B cell (primary cell): ENCODE measurements around the gene LIN54. TPM values are rescaled to one million over a fixed set of nuclear protein-coding genes. Genes with fewer than 3 reads are reported as not detected.
"Not testable (repeated sequence)": the region's sequence is repeated elsewhere in the genome, so short reads cannot be mapped to it uniquely, and the experiment has no call there.

Experiments
- ATAC-seq: fragments of 200-7000 bp; cut with Tn5 transposase; one replicate; pipeline ENCODE4 v1.10.0; 2021; ENCODE audit warnings: low read depth, mild to moderate bottlenecking, moderate number of reproducible peaks, moderate library complexity
- CTCF ChIA-PET: fragments of 350-600 bp; sonication (Branson Sonifier 250); formaldehyde crosslinking; loops from one replicate; lab custom pipeline; 2021; ENCODE audit warnings: antibody characterized with exemption, inconsistent platforms; lab: Charles Lee
- POLR2A ChIA-PET: fragments of 350-600 bp; sonication (Branson Sonifier 250); formaldehyde crosslinking; loops from one replicate; lab custom pipeline; 2021; ENCODE audit warnings: antibody characterized with exemption; lab: Charles Lee
- DNase-seq: peaks from one replicate; pipeline ENCODE4 v3.0.0; 2013
- H2AFZ ChIP-seq: 2 replicates; pipeline ENCODE4 v1.6.1; 2012; ENCODE audit warnings: mild to moderate bottlenecking, low read depth, low read length; ENCODE audit not compliant: insufficient read depth, poor library complexity, severe bottlenecking
- H3K27ac ChIP-seq, 2 donors: 1 replicate in 1 of 2; 2 replicates in 1 of 2; pipeline ENCODE4 v1.5.1; 2012 to 2013; ENCODE audit warnings: low read length in 2 of 2, mild to moderate bottlenecking in 2 of 2, moderate library complexity in 1 of 2
- H3K27me3 ChIP-seq, 4 experiments: fragments of 200-600 bp in 1 of 4; sonication (generic) in 1 of 4; replicated peaks in 1 of 4; 1 replicate in 2 of 4; 2 replicates in 2 of 4; pipeline versions ENCODE4 v1.6.1 to v1.7.0; 2013 to 2016; ENCODE audit warnings: low read length in 3 of 4, mild to moderate bottlenecking in 2 of 4, mixed read lengths in 1 of 4, moderate library complexity in 1 of 4; ENCODE audit not compliant: insufficient read depth in 4 of 4, control insufficient read depth in 3 of 4; ENCODE audit errors: control extremely low read depth in 1 of 4
- H3K36me3 ChIP-seq, 2 experiments: replicated peaks in 1 of 2; 1 replicate in 1 of 2; 2 replicates in 1 of 2; pipeline versions ENCODE4 v1.6.1 to v1.7.1; 2013; ENCODE audit warnings: low read length in 1 of 2; ENCODE audit not compliant: insufficient read depth in 2 of 2, control insufficient read depth in 1 of 2; ENCODE audit errors: control extremely low read depth in 1 of 2, extremely low read depth in 1 of 2
- H3K4me1 ChIP-seq, 2 donors: fragments of 200-600 bp in 1 of 2; sonication (generic) in 1 of 2; 1 replicate in 1 of 2; 2 replicates in 1 of 2; pipeline versions ENCODE4 v1.5.1 to v1.6.1; 2013 to 2017; ENCODE audit warnings: low read length in 2 of 2; ENCODE audit not compliant: control insufficient read depth in 2 of 2, insufficient read depth in 2 of 2
- H3K4me2 ChIP-seq: replicated peaks from 2 replicates; pipeline ENCODE3; 2012; ENCODE audit warnings: mild to moderate bottlenecking, low read depth, low read length; ENCODE audit not compliant: poor library complexity, severe bottlenecking
- H3K4me3 ChIP-seq, 5 experiments: fragments of 200-600 bp in 1 of 5; sonication (generic) in 1 of 5; 1 replicate in 3 of 5; 2 replicates in 2 of 5; pipeline versions ENCODE4 v1.5.1 to v1.7.0; 2011 to 2016; ENCODE audit warnings: low read length in 4 of 5, mild to moderate bottlenecking in 4 of 5, low read depth in 2 of 5, control low read depth in 1 of 5, moderate library complexity in 1 of 5; ENCODE audit not compliant: insufficient read depth in 1 of 5; ENCODE audit errors: control extremely low read depth in 1 of 5, extremely low read depth in 1 of 5
- H3K79me2 ChIP-seq: fragments of 200-600 bp; sonication (generic); one replicate; pipeline ENCODE4 v1.6.0; 2016; ENCODE audit warnings: low read length; ENCODE audit not compliant: control insufficient read depth, insufficient read depth
- H3K9ac ChIP-seq: fragments of 200-600 bp; sonication (generic); 2 replicates; pipeline ENCODE4 v1.6.1; 2017; ENCODE audit warnings: mild to moderate bottlenecking, low read length, moderate library complexity
- H3K9me3 ChIP-seq, 3 donors: one replicate each; pipeline versions ENCODE4 v1.6.1 to v1.7.1; 2013; ENCODE audit warnings: low read length in 2 of 3; ENCODE audit not compliant: control insufficient read depth in 2 of 3, insufficient read depth in 1 of 3; ENCODE audit errors: control extremely low read depth in 1 of 3
- H4K20me1 ChIP-seq: 2 replicates; pipeline ENCODE4 v1.6.0; 2012; ENCODE audit warnings: mild to moderate bottlenecking, low read length; ENCODE audit not compliant: insufficient read depth, control insufficient read depth, poor library complexity, severe bottlenecking
- H3K27ac Mint-ChIP-seq: one replicate; pipeline ENCODE4 v1.8.0; 2021; ENCODE audit warnings: mixed read lengths
- H3K27me3 Mint-ChIP-seq: one replicate; pipeline ENCODE4 v1.8.0; 2021; ENCODE audit warnings: mixed read lengths
- H3K4me1 Mint-ChIP-seq: one replicate; pipeline ENCODE4 v1.8.0; 2021; ENCODE audit warnings: mixed read lengths
- H3K4me3 Mint-ChIP-seq: one replicate; pipeline ENCODE4 v1.8.0; 2021; ENCODE audit warnings: mixed read lengths
- H3K9me3 Mint-ChIP-seq: one replicate; pipeline ENCODE4 v1.8.0; 2022; ENCODE audit warnings: mixed read lengths; ENCODE audit not compliant: insufficient read depth
- EZH2 ChIP-seq: IDR thresholded peaks from 2 replicates; pipeline ENCODE4 v1.6.1; 2012; ENCODE audit warnings: borderline replicate concordance, low read depth, mild to moderate bottlenecking, moderate library complexity, low read length; ENCODE audit not compliant: insufficient read depth, poor library complexity, severe bottlenecking
- WGBS: methylation state at CpG from one replicate; pipeline ENCODE4 v1.1.5; 2013; ENCODE audit warnings: missing lambda C conversion rate; ENCODE audit not compliant: insufficient coverage; 5-methylcytosine and 5-hydroxymethylcytosine counted together
- intact Hi-C: fragments of 100-400 bp; cut with micrococcal nuclease; formaldehyde crosslinking; loops from one replicate; pipeline ENCODE4 v1.10.0; 2022
- polyA plus RNA-seq: library from polyadenylated mRNA; depleted of rRNA; stranded (reverse); fragments of >200 nt; gene quantifications from 2 replicates; pipeline ENCODE4 v1.2.3, GENCODE V29; 2012
- total RNA-seq, 2 donors: library from RNA; stranded (reverse); fragments of 120-200 nt in 1 of 2; gene quantifications; 1 replicate in 1 of 2; 2 replicates in 1 of 2; pipeline versions ENCODE4 v1.2.3 to v1.2.4, GENCODE V29; 2013 to 2022
- TF ChIP-seq, protein P1 (sequence below): fragments of 200-600 bp; IDR thresholded peaks from one replicate; pipeline ENCODE4 v1.8.0; 2022; ENCODE audit warnings: antibody characterized with exemption, mild to moderate bottlenecking

Gene LIN54
- total and polyA plus RNA-seq, 2 donors (not counting 1 experiment from before 2014, with no cell fraction given) = 3.8 to 19.2 TPM

DNA sequence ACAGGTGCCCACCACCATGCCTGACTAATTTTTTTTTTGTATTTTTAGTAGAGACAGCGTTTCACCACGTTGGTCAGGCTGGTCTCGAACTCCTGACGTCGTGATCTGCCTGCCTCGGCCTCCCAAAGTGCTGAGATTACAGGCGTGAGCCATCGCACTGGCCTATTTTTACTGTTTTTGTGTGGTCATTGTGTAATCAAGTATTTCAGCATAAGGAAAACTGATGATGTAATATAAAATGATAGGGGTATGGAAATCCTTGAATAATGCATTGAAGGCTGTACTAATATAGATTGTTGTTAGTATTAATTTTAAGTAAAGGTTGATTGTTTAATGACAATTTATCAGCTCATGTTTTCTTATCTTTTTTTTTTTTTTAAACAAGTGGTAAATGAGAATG lies 38.2 kb upstream of the LIN54 start:
- H3K27ac Mint-ChIP-seq, H3K4me1 ChIP-seq, H3K9ac ChIP-seq, H3K4me1 Mint-ChIP-seq, POLR2A ChIA-PET, H3K27me3 Mint-ChIP-seq, intact Hi-C loops, H4K20me1 ChIP-seq, DNase-seq, H3K9me3 ChIP-seq, H3K9me3 Mint-ChIP-seq, H3K4me3 Mint-ChIP-seq, H3K4me2 ChIP-seq, H2AFZ ChIP-seq, H3K27me3 ChIP-seq, H3K4me3 ChIP-seq, H3K27ac ChIP-seq, ATAC-seq: not testable (repeated sequence)
- whole genome bisulfite sequencing = 100% methylated on average over 2 of the region's 8 CpGs
- CTCF ChIA-PET = interaction anchor here (0.6 to 2.3 kb wide), 4 partner anchors 14 to 236 kb away, joined by 3 to 6 read pairs (median 4); partner anchors contain the start of genes COPS4 and COQ2
- peaks cover 5 to 26% of the 10 kb centered on the region in 2 experiments for H3K36me3 ChIP-seq
- H3K79me2 ChIP-seq = peaks cover 11% of the 10 kb centered on the region

DNA sequence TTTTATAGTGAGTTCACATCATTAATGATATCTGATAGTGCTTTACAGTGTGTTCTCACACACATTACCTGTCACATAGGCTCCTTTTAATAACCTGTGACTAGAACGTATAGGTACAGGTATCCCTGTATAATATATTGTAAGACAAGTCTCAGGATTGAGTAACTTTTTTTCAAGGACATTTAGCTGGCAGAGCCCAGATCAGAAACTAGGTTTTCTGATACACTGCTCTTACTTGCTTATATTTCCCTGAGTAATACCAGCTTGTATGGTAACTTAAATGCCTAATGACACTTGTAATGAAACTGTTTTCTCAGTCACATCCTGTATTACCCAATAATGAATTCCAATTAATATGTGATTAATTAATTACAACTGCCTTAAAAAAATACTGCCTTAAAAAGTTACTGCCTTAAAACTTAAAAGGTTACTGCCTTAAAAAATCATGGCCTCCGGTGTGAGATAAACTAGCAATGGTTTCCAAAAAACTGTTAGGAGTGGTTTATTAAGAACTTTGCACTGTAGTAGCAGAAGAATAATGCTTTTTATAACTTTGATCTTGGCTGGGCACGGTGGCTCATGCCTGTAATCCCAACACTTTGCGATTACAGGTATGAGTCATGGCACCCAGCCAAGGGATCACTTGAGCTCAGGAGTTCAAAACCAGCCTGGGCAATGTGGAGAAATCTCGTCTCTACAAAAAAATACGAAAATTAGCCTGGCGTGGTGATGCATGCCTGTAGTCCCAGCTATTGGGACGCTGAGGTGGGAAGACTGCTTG lies 36.3 kb upstream of the LIN54 start:
- H3K36me3 ChIP-seq = peaks cover 5 to 22% of the 10 kb centered on the region in 2 experiments
- no peak for ATAC-seq
- no peaks in the 10 kb centered on the region for H3K27me3 ChIP-seq
- peaks cover 9% of the 10 kb centered on the region for H4K20me1 ChIP-seq
- no peak overlapping the region for H3K27ac ChIP-seq
- no peak overlapping the region for H2AFZ ChIP-seq
- no peak overlapping the region for H3K27ac Mint-ChIP-seq
- peaks cover 28% of the 10 kb centered on the region for H3K79me2 ChIP-seq
- no peak overlapping the region for H3K4me3 ChIP-seq
- ChIA-PET CTCF (interaction anchor here (2.3 kb wide), 1 partner anchor 237 kb away, joined by 5 read pairs; the partner anchor contains the start of gene COQ2), POLR2A (interaction anchor here (0.7 kb wide), 1 partner anchor 12 kb away, joined by 4 read pairs; the partner anchor contains the start of gene COPS4)
- no peak for DNase-seq
- intact Hi-C loops = no loop called here
- H3K27me3 Mint-ChIP-seq = no peaks in the 10 kb centered on the region
- H3K9me3 Mint-ChIP-seq = no peaks in the 10 kb centered on the region
- no peak overlapping the region for H3K4me3 Mint-ChIP-seq
- 96% methylated on average over 4 of the region's 8 CpGs for WGBS
- peaks cover 8% of the 10 kb centered on the region for H3K4me1 Mint-ChIP-seq
- H3K4me2 ChIP-seq = no peak overlapping the region
- no peaks in the 10 kb centered on the region for H3K4me1 ChIP-seq
- TF ChIP-seq, protein P1, sequence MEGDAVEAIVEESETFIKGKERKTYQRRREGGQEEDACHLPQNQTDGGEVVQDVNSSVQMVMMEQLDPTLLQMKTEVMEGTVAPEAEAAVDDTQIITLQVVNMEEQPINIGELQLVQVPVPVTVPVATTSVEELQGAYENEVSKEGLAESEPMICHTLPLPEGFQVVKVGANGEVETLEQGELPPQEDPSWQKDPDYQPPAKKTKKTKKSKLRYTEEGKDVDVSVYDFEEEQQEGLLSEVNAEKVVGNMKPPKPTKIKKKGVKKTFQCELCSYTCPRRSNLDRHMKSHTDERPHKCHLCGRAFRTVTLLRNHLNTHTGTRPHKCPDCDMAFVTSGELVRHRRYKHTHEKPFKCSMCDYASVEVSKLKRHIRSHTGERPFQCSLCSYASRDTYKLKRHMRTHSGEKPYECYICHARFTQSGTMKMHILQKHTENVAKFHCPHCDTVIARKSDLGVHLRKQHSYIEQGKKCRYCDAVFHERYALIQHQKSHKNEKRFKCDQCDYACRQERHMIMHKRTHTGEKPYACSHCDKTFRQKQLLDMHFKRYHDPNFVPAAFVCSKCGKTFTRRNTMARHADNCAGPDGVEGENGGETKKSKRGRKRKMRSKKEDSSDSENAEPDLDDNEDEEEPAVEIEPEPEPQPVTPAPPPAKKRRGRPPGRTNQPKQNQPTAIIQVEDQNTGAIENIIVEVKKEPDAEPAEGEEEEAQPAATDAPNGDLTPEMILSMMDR = no peak
- TF ChIP-seq EZH2 = no peak
- H3K9me3 ChIP-seq = no peaks in the 10 kb centered on the region
- H3K9ac ChIP-seq = no peak overlapping the region
